Vagina (tissue), 2 donors: ENCODE measurements around the gene HSDL2.

Experiments used
- CTCF ChIP-seq, 3 experiments: fragments of 450-650 bp in 2 of 3; fragments of 200-600 bp in 1 of 3; sonication (generic) in 1 of 3; IDR thresholded peaks; one replicate each; pipeline ENCODE4 v1.5.1; 2017 to 2019; ENCODE audit warnings: antibody characterized with exemption in 3 of 3, mild to moderate bottlenecking in 2 of 3, moderate library complexity in 2 of 3
- POLR2A ChIP-seq, 2 donors: fragments of 450-650 bp; IDR thresholded peaks; one replicate each; pipeline ENCODE4 v1.6.1; 2017; ENCODE audit warnings: antibody characterized with exemption in 2 of 2, mild to moderate bottlenecking in 2 of 2, moderate library complexity in 2 of 2
- POLR2AphosphoS5 ChIP-seq, 2 donors: sonication (generic); formaldehyde crosslinking; IDR thresholded peaks; one replicate each; pipeline ENCODE4 v1.9.0; 2017; ENCODE audit warnings: antibody characterized with exemption in 2 of 2, mild to moderate bottlenecking in 2 of 2, low read depth in 1 of 2; ENCODE audit not compliant: insufficient read depth in 1 of 2

- TF ChIP-seq CTCF (IDR thresholded peaks at IDR 0.05) (no peak), POLR2A (IDR thresholded peaks at IDR 0.05) (no peak), POLR2AphosphoS5 (IDR thresholded peaks at IDR 0.05; ENCODE audit: insufficient read depth in 1 of 2, low read depth in 1 of 2) (no peak)
These were observed 104.7 kb downstream of the HSDL2 start for GRCh38 chr9:112484607-112485006.
